ENCODE measurements around the gene NFIA.

Gene NFIA

GRCh38 chr1:61334718-61335589, 252.6 kb downstream of the NFIA start:
- DNase-seq (ENCODE audit: low read depth) = no peak

GRCh38 chr1:61337037-61337436, 254.7 kb downstream of the NFIA start:
- DNase-seq (ENCODE audit: low read depth) = no peak

- no peak for DNase-seq (ENCODE audit: low read depth)
Observed at GRCh38 chr1:61337441-61337951, 255.1 kb downstream of the NFIA start.

DNA sequence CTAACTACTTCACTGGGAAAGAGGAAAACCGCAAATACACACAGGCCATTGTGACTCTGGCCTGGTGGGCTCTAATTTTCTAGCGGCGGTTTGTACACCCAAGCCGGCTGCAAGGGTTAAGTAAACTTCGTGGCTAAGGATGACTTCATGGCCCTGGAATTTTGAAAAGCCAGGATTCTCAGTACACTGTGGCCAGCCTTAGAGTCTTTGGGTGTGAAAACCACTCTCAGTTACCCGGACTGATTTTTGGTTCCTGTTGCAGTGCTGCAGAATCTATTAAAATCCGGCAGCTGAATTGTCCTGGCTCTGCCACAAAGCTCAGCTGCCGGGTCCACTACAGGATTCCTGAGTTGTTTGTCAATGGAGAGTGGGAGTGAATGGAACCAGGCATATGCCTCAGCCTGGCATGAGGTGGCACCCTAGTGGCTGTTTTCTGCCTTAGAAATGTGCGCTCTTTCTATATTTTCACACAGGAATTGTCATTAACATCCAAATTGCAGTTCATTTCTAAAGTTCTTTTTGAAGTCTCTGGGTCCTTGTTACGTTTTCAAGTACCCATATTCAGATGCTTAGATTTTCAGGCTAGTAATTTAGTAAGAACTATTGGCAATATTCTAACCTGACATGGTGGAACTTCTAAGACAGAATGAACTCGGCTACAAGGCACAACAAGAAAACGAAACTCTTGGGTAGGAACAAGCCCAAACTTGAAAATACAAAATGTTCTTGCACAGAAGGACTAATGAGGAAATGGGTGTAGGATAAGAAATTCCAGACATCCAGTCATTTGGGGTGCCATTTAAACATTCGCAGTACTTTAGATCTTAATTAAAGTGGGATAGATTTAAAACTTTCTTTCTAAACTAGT, 255.9 kb downstream of the NFIA start:
- peak; percentile 71 for DNase-seq (ENCODE audit: low read depth)

DNA sequence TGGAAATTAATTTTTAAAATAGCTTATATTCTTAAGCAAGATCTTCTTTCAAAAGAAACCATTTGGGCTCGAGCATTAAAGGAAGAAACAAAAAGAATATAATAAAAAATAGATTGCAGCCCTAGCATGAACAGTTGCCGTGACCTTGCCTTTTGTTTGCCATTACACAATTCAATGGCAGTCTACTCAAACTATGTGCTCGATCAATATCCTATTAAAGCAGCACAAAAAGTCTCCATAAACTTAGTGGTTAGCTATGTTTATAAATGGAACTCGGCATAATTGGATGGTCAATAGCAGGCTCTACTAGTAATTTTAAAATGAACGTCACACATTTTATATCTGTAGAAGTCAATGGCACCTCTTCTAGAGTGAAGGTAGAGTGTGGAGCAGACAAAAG, 256.5 kb downstream of the NFIA start:
- DNase-seq (ENCODE audit: low read depth) = no peak

GRCh38 chr1:61341426-61341825, 259.1 kb downstream of the NFIA start:
- no peak for DNase-seq (ENCODE audit: low read depth)

DNA sequence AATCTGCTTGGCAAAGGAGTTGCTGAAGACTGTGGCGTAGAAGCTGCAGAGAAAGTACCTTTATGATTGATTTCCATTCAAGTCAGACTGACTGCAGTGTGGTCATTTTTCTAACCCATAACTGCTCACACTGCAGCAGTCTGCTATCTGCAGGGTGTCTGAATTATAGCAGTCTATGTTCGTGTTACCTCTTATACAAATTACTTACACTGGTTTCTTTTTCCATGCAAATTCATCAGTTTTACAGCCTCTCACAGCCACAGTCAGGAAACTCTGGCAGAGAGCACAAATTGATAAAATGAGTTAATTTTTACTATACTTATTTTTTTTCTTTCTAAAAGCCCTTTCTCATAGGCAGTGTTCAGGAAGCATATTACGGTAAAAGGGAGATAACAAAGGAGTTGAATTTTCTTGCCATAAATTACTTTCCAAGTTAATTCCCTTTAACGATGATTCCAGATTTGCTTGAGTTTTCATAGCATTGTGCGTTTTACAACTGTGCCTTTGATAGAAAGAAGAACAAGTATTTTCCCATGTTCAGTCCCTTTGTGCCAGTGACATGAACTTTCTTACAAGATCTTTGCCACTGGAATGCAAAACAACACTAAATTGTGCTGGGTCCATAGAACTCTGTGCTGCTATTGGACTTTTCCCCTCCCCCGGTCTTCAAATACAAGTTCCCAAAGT, 261.5 kb downstream of the NFIA start:
- DNase-seq (ENCODE audit: low read depth) = no peak

- no peak for DNase-seq (ENCODE audit: low read depth)
Observed at GRCh38 chr1:61344696-61345095, 262.3 kb downstream of the NFIA start.

DNA sequence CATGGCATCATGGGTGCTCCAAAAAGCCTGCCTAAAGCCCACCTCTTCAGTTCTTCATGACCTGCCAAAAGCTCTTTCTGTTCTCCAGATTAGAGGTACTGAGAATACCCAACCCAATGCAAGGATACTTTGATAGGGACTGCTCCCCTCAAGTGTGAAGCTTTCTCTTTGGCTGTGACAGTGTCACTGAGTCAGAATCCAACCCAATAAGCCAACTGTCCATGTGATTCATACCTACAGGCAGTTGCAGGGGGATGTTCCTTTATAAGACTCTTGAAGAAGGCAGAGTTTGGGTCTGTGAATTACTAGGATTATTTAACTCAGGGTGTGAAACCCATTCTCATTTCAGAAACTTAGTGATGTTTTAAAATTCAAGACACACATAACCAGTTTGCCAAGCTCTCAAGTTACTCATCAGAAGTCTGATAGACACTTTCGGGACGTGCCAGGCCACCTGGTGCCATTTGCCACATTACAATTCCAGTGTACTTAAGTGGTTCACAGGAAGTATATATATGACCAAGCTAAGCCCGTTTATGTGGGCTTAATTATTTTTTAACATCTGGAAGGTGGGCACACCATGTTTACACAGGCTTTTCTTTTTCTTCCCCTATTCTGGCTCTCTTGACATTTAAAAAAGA, 265.8 kb downstream of the NFIA start:
- DNase-seq (ENCODE audit: low read depth) = no peak

DNA sequence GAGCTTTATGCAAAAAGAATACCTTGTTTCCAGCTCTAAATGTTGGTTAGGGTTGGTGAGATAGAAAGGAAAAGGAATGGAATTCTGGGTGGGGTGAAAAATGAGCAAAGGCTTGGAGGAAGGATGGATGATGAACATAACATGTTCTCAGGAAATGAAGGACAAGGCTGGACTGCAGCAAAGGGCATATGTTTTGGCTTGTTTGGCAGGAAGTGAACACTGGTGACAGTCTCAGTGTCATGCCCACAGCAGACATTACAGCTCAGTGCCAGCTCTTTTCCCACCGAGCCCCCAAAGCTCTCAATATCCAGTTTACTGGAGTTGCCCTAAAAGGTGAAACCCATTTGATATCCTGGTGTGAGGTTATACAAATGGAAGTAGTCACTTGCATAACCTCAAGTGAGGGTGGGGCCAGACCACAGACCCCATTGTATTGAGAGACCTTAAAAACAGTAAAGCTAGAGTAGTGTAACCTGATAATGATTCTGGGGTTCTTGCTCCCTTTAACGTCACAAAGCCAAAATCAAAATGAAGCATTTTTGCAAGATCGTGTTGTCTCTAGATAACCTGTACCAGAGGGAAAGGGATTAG, 270.6 kb downstream of the NFIA start:
- no peak for DNase-seq (ENCODE audit: low read depth)

GRCh38 chr1:61353797-61354406, 271.5 kb downstream of the NFIA start:
- DNase-seq (ENCODE audit: low read depth) = no peak

DNA sequence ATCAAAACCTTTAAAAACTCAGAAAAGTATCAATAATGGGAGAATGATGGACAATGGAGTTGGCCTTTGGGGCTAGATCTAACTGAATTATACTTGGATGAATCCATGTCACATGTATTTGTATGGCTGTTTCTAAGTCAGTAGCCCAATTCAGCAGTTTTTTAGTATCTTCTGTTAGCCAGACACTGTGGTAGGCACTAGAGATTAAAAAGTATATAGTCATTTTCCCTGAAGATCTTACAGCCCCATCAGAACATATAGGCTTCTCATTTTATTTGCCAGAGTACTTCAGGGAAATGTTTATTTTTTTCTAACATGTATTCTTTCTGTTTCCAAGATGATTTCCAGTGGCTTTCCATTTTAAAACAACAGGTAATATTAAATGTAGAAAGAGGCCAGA, 273.7 kb downstream of the NFIA start:
- DNase-seq (ENCODE audit: low read depth) = no peak

GRCh38 chr1:61356995-61357394, 274.6 kb downstream of the NFIA start:
- no peak for DNase-seq (ENCODE audit: low read depth)

DNA sequence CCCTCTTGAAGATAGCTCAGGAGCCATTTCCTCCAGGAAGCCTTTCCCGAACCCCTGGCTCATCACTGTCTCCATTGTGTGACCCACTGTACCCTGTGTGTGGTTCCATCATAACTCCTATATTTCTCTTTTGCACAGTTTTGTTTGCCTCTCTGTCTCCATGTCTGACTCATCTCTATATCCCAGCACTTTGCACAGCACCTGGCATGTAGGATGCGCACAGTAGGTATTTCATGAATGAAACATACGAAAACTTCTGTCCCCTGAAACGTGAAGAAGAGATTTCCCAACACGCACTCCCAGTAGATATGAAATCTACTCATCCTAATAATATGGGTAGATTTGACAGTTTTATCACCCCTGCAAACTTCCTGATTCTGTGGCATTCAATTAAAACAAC, 275.2 kb downstream of the NFIA start:
- no peak for DNase-seq (ENCODE audit: low read depth)

- DNase-seq (ENCODE audit: low read depth) = no peak
Observed at GRCh38 chr1:61358770-61359455, 276.6 kb downstream of the NFIA start.

DNA sequence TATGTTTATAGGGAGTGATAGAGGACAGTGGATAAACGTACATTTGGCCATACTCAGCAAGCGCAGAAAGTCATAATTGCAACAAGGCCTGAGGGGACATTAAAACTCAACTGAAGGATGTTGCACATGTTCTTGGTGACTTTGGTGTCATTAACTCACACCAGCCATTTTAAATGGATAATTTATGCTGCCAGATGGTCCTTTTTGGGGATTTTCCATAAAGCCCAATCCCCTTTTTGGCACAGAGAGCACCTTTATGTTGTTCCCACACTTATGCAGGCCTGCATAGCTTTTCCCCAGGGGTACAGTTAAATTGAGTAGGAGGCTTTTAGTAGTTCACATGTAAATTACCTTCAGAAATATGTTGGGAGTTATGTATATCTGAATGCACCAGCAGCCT, 279.6 kb downstream of the NFIA start:
- no peak for DNase-seq (ENCODE audit: low read depth)

GRCh38 chr1:61362351-61362750, 280.0 kb downstream of the NFIA start:
- DNase-seq (ENCODE audit: low read depth) = no peak

GRCh38 chr1:61368366-61368765, 286.0 kb downstream of the NFIA start:
- DNase-seq (ENCODE audit: low read depth) = no peak

- no peak for DNase-seq (ENCODE audit: low read depth)
Observed at GRCh38 chr1:61368876-61369275, 286.5 kb downstream of the NFIA start.

DNA sequence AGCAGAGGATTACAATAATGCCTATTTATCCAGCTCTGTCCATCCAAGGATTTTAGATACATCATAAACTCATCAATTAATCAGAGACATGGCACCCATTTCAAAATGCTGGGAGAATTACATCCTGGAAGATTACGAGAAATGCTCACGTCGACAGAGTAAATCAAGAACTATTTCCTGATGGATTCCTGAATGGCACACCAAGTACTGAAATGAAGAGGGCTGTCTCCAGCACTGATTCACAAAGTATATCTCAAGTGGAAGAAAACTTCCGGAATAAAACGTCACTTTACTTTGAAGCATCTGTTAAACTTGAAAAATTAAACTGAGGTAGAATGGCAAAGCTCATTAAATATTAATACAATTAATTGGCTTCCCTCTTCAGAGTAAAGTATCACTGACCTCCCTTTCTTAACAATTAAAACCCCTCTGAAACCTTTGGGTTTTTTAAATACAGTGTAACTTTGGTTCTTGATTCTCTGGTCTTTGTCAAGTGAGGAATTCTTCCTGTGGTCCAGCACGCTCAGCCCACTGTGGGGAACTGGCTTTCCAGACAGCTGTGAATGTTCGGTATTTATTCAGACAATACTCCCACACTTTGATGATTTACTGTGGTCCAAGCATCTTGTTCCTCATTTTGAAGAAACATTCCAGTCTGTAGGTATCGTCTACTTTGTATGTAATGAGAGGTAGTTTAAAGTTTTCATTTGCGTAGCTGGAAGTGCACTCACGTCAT, 288.0 kb downstream of the NFIA start:
- DNase-seq (ENCODE audit: low read depth) = no peak
